GM23338 (cell line): ENCODE data around the gene IVL. TPM values are rescaled to one million over a fixed set of nuclear protein-coding genes. Genes with fewer than 3 reads are reported as not detected.

ENCODE experiments used
- ATAC-seq: fragments of 200-7000 bp; cut with Tn5 transposase; 3 replicates; pipeline ENCODE4 v1.9.1; 2020
- DNase-seq: peaks from one replicate; pipeline ENCODE4 v3.0.0-alpha.2; 2015; ENCODE audit warnings: low spot score
- H2AFZ ChIP-seq: fragments of 200-600 bp; sonication (generic); 2 replicates; pipeline ENCODE4 v1.8.0; 2016; ENCODE audit warnings: antibody characterized with exemption, mild to moderate bottlenecking, moderate library complexity
- H3F3A ChIP-seq: fragments of 200-600 bp; sonication (generic); replicated peaks from 2 replicates; pipeline ENCODE4 v1.8.0; 2017; ENCODE audit warnings: antibody characterized with exemption, mixed run types, low read depth
- H3K27ac ChIP-seq: fragments of 200-600 bp; sonication (generic); 2 replicates; pipeline ENCODE4 v1.6.1; 2016; ENCODE audit warnings: low read depth
- H3K27me3 ChIP-seq: fragments of 200-600 bp; sonication (generic); 2 replicates; pipeline ENCODE4 v1.8.0; 2016; ENCODE audit warnings: mild to moderate bottlenecking, mixed run types, moderate library complexity; ENCODE audit not compliant: insufficient read depth
- H3K36me3 ChIP-seq: fragments of 200-600 bp; sonication (generic); 2 replicates; pipeline ENCODE4 v1.8.0; 2016; ENCODE audit warnings: mild to moderate bottlenecking; ENCODE audit not compliant: insufficient read depth
- H3K4me1 ChIP-seq: fragments of 200-600 bp; sonication (generic); 2 replicates; pipeline ENCODE4 v1.8.0; 2016; ENCODE audit warnings: mild to moderate bottlenecking, moderate library complexity; ENCODE audit not compliant: insufficient read depth
- H3K4me2 ChIP-seq: fragments of 200-600 bp; sonication (generic); 2 replicates; pipeline ENCODE4 v1.7.1; 2017; ENCODE audit warnings: mixed run types
- H3K4me3 ChIP-seq: fragments of 200-600 bp; sonication (generic); 2 replicates; pipeline ENCODE4 v1.6.1; 2016; ENCODE audit warnings: mixed run types
- H3K79me2 ChIP-seq: fragments of 200-600 bp; sonication (generic); replicated peaks from 2 replicates; pipeline ENCODE4 v1.8.0; 2017; ENCODE audit warnings: mild to moderate bottlenecking; ENCODE audit not compliant: insufficient read depth
- H3K9me2 ChIP-seq: fragments of 200-600 bp; sonication (generic); 2 replicates; pipeline ENCODE4 v1.8.0; 2017; ENCODE audit not compliant: insufficient read depth
- H4K20me1 ChIP-seq: fragments of 200-600 bp; sonication (generic); replicated peaks from 2 replicates; pipeline ENCODE4 v1.8.0; 2017; ENCODE audit warnings: mild to moderate bottlenecking; ENCODE audit not compliant: insufficient read depth
- H3K27ac Mint-ChIP-seq: 2 replicates; pipeline ENCODE4 v1.8.0; 2020; ENCODE audit warnings: inconsistent platforms, mild to moderate bottlenecking, moderate library complexity, mixed read lengths
- H3K27me3 Mint-ChIP-seq: 3 replicates; pipeline ENCODE4 v1.8.0; 2022; ENCODE audit warnings: low read depth, mild to moderate bottlenecking, moderate library complexity, mixed read lengths, inconsistent platforms; ENCODE audit not compliant: insufficient read depth, poor library complexity
- H3K36me3 Mint-ChIP-seq: 3 replicates; pipeline ENCODE4 v1.8.0; 2021; ENCODE audit warnings: low read depth, mild to moderate bottlenecking, inconsistent platforms, moderate library complexity, mixed read lengths
- H3K4me1 Mint-ChIP-seq: 3 replicates; pipeline ENCODE4 v1.8.0; 2020; ENCODE audit warnings: mild to moderate bottlenecking, inconsistent platforms, mixed read lengths
- H3K4me3 Mint-ChIP-seq: 3 replicates; pipeline ENCODE4 v1.8.0; 2021; ENCODE audit warnings: moderate library complexity, mild to moderate bottlenecking, inconsistent platforms, mixed read lengths
- H3K9me3 Mint-ChIP-seq: 3 replicates; pipeline ENCODE4 v1.8.0; 2020; ENCODE audit warnings: moderate library complexity, mild to moderate bottlenecking, inconsistent platforms, mixed read lengths
- EZH2 ChIP-seq: fragments of 200-600 bp; sonication (generic); IDR thresholded peaks from one replicate; pipeline ENCODE4 v1.8.0; 2017; ENCODE audit warnings: antibody characterized with exemption, mild to moderate bottlenecking, low read depth; ENCODE audit not compliant: unreplicated experiment
- NANOG ChIP-seq: IDR thresholded peaks from 2 replicates; pipeline ENCODE4 v1.6.1; 2016; ENCODE audit warnings: antibody characterized with exemption, borderline replicate concordance
- STAT1 ChIP-seq: IDR thresholded peaks from one replicate; pipeline ENCODE4 v1.6.1; 2016; ENCODE audit warnings: antibody characterized with exemption; ENCODE audit not compliant: unreplicated experiment
- polyA plus RNA-seq: library from polyadenylated mRNA; unstranded; fragments of >200 nt; fragmentation: Nextera tagmentation; extraction: Ambion mirVana; gene quantifications from 2 replicates; pipeline ENCODE4 v1.2.1, GENCODE V29; 2016
- total RNA-seq: library from RNA; depleted of rRNA; stranded (reverse); fragments of >200 nt; shearing (Covaris generic); gene quantifications from 2 replicates; pipeline ENCODE4 v1.2.3, GENCODE V29; 2014
- TF ChIP-seq, protein P1 (sequence below): fragments of 250-450 bp; sonication (Bioruptor Pico); IDR thresholded peaks from 2 replicates; pipeline ENCODE4 v1.5.0; 2020; ENCODE audit warnings: mild to moderate bottlenecking, moderate library complexity
- TF ChIP-seq, protein P2 (sequence below), 2 experiments: fragments of 200-600 bp in 1 of 2; sonication (generic) in 1 of 2; conservative IDR thresholded peaks; 2 replicates each; pipeline versions ENCODE4 v1.5.1 to v1.6.1; 2016 to 2017; ENCODE audit warnings: antibody characterized with exemption in 2 of 2, low read depth in 2 of 2, mild to moderate bottlenecking in 2 of 2, moderate library complexity in 1 of 2

Gene IVL
- total and polyA plus RNA-seq, 2 experiments from 2014 or later: not detected

DNA sequence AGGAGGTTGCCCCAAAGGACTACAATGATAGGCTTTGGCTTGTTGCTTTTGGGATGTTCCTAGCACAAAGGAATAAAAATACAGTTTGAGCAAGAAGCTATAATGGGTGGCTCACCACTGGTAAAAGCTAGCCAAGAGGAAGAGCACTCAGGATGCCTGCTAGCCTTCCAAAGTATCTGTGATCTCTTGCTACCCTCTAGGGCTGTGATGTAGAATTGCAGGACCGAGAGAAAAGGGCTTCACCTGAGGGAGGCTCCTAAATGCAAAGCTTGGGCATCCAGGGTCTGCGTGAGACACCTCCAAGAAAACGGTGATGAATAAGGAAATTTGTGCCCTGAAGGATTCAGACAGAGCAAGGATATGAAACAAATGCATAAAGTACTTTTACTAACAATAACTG lies 17.7 kb downstream of the IVL start:
- TF ChIP-seq, protein P1, sequence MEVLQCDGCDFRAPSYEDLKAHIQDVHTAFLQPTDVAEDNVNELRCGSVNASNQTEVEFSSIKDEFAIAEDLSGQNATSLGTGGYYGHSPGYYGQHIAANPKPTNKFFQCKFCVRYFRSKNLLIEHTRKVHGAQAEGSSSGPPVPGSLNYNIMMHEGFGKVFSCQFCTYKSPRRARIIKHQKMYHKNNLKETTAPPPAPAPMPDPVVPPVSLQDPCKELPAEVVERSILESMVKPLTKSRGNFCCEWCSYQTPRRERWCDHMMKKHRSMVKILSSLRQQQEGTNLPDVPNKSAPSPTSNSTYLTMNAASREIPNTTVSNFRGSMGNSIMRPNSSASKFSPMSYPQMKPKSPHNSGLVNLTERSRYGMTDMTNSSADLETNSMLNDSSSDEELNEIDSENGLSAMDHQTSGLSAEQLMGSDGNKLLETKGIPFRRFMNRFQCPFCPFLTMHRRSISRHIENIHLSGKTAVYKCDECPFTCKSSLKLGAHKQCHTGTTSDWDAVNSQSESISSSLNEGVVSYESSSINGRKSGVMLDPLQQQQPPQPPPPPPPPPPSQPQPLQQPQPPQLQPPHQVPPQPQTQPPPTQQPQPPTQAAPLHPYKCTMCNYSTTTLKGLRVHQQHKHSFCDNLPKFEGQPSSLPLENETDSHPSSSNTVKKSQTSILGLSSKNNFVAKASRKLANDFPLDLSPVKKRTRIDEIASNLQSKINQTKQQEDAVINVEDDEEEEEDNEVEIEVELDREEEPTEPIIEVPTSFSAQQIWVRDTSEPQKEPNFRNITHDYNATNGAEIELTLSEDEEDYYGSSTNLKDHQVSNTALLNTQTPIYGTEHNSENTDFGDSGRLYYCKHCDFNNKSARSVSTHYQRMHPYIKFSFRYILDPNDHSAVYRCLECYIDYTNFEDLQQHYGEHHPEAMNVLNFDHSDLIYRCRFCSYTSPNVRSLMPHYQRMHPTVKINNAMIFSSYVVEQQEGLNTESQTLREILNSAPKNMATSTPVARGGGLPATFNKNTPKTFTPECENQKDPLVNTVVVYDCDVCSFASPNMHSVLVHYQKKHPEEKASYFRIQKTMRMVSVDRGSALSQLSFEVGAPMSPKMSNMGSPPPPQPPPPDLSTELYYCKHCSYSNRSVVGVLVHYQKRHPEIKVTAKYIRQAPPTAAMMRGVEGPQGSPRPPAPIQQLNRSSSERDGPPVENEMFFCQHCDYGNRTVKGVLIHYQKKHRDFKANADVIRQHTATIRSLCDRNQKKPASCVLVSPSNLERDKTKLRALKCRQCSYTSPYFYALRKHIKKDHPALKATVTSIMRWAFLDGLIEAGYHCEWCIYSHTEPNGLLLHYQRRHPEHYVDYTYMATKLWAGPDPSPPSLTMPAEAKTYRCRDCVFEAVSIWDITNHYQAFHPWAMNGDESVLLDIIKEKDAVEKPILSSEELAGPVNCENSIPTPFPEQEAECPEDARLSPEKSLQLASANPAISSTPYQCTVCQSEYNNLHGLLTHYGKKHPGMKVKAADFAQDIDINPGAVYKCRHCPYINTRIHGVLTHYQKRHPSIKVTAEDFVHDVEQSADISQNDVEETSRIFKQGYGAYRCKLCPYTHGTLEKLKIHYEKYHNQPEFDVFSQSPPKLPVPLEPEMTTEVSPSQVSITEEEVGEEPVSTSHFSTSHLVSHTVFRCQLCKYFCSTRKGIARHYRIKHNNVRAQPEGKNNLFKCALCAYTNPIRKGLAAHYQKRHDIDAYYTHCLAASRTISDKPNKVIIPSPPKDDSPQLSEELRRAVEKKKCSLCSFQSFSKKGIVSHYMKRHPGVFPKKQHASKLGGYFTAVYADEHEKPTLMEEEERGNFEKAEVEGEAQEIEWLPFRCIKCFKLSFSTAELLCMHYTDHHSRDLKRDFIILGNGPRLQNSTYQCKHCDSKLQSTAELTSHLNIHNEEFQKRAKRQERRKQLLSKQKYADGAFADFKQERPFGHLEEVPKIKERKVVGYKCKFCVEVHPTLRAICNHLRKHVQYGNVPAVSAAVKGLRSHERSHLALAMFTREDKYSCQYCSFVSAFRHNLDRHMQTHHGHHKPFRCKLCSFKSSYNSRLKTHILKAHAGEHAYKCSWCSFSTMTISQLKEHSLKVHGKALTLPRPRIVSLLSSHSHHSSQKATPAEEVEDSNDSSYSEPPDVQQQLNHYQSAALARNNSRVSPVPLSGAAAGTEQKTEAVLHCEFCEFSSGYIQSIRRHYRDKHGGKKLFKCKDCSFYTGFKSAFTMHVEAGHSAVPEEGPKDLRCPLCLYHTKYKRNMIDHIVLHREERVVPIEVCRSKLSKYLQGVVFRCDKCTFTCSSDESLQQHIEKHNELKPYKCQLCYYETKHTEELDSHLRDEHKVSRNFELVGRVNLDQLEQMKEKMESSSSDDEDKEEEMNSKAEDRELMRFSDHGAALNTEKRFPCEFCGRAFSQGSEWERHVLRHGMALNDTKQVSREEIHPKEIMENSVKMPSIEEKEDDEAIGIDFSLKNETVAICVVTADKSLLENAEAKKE (CRISPR knock-in tag): no peak
- no peak for TF ChIP-seq EZH2
- TF ChIP-seq, protein P2, sequence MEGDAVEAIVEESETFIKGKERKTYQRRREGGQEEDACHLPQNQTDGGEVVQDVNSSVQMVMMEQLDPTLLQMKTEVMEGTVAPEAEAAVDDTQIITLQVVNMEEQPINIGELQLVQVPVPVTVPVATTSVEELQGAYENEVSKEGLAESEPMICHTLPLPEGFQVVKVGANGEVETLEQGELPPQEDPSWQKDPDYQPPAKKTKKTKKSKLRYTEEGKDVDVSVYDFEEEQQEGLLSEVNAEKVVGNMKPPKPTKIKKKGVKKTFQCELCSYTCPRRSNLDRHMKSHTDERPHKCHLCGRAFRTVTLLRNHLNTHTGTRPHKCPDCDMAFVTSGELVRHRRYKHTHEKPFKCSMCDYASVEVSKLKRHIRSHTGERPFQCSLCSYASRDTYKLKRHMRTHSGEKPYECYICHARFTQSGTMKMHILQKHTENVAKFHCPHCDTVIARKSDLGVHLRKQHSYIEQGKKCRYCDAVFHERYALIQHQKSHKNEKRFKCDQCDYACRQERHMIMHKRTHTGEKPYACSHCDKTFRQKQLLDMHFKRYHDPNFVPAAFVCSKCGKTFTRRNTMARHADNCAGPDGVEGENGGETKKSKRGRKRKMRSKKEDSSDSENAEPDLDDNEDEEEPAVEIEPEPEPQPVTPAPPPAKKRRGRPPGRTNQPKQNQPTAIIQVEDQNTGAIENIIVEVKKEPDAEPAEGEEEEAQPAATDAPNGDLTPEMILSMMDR (conservative IDR thresholded peaks at IDR 0.05; ENCODE audit: low read depth in 2 of 2): peak; percentile 61 to 78
- no peak overlapping the region for H2AFZ ChIP-seq

DNA sequence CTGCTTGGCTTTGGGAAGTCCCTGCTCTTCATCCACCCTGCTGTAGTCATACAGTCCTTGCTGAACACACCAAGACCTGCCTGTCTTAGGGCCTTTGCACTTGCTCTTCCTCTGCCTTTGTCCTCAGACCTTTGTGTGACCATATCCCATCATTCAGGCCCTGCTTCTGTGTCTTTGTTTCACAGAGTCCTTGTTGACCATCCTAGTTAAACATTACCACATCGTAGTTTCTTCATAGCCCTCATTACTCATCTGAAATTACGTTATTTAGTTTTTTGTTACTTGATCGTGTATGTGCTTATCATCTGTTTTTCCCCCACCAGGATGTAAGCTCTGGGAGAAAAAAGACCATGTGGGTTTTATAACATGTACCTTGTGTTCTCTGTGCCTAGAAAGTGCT lies 20.3 kb downstream of the IVL start:
- Mint-ChIP-seq H3K9me3 (peaks cover 29% of the 10 kb centered on the region), H3K4me1 (no peaks in the 10 kb centered on the region), H3K27ac (no peak overlapping the region), H3K27me3 (peaks cover 3% of the 10 kb centered on the region), H3K36me3 (peaks cover 17% of the 10 kb centered on the region), H3K4me3 (no peak overlapping the region)
- TF ChIP-seq STAT1: no peak
- TF ChIP-seq NANOG: no peak
- Histone ChIP-seq H3K4me1 (no peaks in the 10 kb centered on the region), H4K20me1 (no peaks in the 10 kb centered on the region), H3K27ac (no peak overlapping the region), H3K27me3 (no peaks in the 10 kb centered on the region), H3K4me3 (no peak overlapping the region), H3K4me2 (no peak overlapping the region), H3F3A (no peaks in the 10 kb centered on the region), H3K9me2 (no peaks in the 10 kb centered on the region; the same call in 1 of the 2 replicates), H3K79me2 (no peaks in the 10 kb centered on the region), H3K36me3 (peaks cover 7% of the 10 kb centered on the region; the same call in 1 of the 2 replicates), H2AFZ (no peak overlapping the region)
- no peak for ATAC-seq
- DNase-seq: no peak

More for the DNA sequence above, 17.7 kb downstream of the IVL start:
- no peak overlapping the region for H3K4me3 Mint-ChIP-seq
- H3F3A ChIP-seq: no peaks in the 10 kb centered on the region
- H3K9me3 Mint-ChIP-seq: peaks cover 29% of the 10 kb centered on the region
- no peaks in the 10 kb centered on the region for H3K27me3 Mint-ChIP-seq
- H3K36me3 Mint-ChIP-seq: peaks cover 17% of the 10 kb centered on the region
- H3K27ac Mint-ChIP-seq: no peak overlapping the region
- no peak overlapping the region for H3K27ac ChIP-seq
- peak; percentile 78 for ATAC-seq
- H4K20me1 ChIP-seq: no peaks in the 10 kb centered on the region
- H3K4me2 ChIP-seq: no peak overlapping the region
- no peaks in the 10 kb centered on the region for H3K9me2 ChIP-seq
- H3K4me1 ChIP-seq: no peaks in the 10 kb centered on the region
- H3K4me1 Mint-ChIP-seq: no peaks in the 10 kb centered on the region
- peaks cover 7% of the 10 kb centered on the region; the same call in 1 of the 2 replicates for H3K36me3 ChIP-seq
- peak; percentile 65 for DNase-seq
- no peak overlapping the region for H3K4me3 ChIP-seq
- H3K79me2 ChIP-seq: no peaks in the 10 kb centered on the region
- no peaks in the 10 kb centered on the region for H3K27me3 ChIP-seq
